MM.1S (cell line): ENCODE results near the gene CAPN10.

Experiments used
- EZH2 ChIP-seq: fragments of 300-600 bp; sonication (generic); optimal IDR thresholded peaks from 2 replicates; pipeline ENCODE3; 2017; ENCODE audit warnings: low read depth, mild to moderate bottlenecking, antibody characterized with exemption, low read length, mixed read lengths
- TF ChIP-seq, protein P1 (sequence below): fragments of 300-600 bp; sonication (generic); IDR thresholded peaks from 2 replicates; pipeline ENCODE4 v1.5.1; 2016; ENCODE audit warnings: antibody characterized with exemption, low read length, mixed read lengths

DNA sequence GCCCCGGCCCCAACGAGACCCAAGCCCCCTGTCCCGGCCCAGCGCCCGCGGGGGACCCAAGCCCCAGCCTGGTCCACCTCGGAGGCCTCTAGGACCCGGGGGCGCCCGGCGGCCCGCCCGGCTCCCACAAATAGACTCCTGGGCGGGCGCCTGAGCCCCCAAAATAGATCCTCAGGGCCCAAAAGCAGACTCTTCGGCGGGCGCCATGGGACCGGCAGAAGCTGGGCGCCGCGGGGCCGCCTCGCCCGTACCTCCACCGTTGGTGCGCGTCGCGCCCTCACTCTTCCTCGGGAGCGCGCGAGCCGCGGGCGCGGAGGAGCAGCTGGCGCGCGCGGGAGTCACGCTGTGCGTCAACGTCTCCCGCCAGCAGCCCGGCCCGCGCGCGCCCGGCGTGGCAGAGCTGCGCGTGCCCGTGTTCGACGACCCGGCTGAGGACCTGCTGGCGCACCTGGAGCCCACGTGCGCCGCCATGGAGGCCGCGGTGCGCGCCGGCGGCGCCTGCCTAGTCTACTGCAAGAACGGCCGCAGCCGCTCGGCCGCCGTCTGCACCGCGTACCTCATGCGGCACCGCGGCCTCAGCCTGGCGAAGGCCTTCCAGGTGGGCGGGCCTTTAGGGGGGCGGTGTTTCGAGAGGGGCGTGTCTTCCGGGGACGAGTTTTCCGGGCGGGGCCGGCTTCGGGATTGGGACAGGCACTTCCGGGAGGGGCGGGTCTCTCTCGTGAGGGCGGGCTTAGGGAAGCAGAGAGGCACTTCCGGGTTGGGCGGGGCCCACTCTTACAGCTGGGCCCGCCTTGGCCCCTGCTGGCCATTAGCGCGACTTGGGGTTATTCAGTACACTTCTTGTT lies 25.8 kb upstream of the CAPN10 start:
- TF ChIP-seq, protein P1, sequence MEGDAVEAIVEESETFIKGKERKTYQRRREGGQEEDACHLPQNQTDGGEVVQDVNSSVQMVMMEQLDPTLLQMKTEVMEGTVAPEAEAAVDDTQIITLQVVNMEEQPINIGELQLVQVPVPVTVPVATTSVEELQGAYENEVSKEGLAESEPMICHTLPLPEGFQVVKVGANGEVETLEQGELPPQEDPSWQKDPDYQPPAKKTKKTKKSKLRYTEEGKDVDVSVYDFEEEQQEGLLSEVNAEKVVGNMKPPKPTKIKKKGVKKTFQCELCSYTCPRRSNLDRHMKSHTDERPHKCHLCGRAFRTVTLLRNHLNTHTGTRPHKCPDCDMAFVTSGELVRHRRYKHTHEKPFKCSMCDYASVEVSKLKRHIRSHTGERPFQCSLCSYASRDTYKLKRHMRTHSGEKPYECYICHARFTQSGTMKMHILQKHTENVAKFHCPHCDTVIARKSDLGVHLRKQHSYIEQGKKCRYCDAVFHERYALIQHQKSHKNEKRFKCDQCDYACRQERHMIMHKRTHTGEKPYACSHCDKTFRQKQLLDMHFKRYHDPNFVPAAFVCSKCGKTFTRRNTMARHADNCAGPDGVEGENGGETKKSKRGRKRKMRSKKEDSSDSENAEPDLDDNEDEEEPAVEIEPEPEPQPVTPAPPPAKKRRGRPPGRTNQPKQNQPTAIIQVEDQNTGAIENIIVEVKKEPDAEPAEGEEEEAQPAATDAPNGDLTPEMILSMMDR = no peak
- no peak for TF ChIP-seq EZH2
